Measurements from ENCODE around the gene CDH15.

CDH15 gene

GRCh38 chr16:89210165-89210903 lies 38.8 kb downstream of the CDH15 start:
- TF ChIP-seq RAD21 (IDR thresholded peaks at IDR 0.05; ENCODE audit: low read depth) (no peak), EGR1 (IDR thresholded peaks at IDR 0.05) (no peak), CREB1 (IDR thresholded peaks at IDR 0.05; ENCODE audit: low read depth) (no peak), EP300 (IDR thresholded peaks at IDR 0.05; ENCODE audit: borderline replicate concordance) (no peak), TAF1 (IDR thresholded peaks at IDR 0.05; ENCODE audit: low read depth) (no peak), YY1 (IDR thresholded peaks at IDR 0.05; ENCODE audit: low read depth) (no peak), NFIC (IDR thresholded peaks at IDR 0.05) (no peak), TCF12 (IDR thresholded peaks at IDR 0.05; ENCODE audit: low read depth) (no peak), CEBPB (IDR thresholded peaks at IDR 0.05) (no peak), TEAD4 (IDR thresholded peaks at IDR 0.05) (no peak)
- TF ChIP-seq, protein P1, sequence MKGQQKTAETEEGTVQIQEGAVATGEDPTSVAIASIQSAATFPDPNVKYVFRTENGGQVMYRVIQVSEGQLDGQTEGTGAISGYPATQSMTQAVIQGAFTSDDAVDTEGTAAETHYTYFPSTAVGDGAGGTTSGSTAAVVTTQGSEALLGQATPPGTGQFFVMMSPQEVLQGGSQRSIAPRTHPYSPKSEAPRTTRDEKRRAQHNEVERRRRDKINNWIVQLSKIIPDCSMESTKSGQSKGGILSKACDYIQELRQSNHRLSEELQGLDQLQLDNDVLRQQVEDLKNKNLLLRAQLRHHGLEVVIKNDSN (IDR thresholded peaks at IDR 0.05): no peak
- TF ChIP-seq, protein P2, sequence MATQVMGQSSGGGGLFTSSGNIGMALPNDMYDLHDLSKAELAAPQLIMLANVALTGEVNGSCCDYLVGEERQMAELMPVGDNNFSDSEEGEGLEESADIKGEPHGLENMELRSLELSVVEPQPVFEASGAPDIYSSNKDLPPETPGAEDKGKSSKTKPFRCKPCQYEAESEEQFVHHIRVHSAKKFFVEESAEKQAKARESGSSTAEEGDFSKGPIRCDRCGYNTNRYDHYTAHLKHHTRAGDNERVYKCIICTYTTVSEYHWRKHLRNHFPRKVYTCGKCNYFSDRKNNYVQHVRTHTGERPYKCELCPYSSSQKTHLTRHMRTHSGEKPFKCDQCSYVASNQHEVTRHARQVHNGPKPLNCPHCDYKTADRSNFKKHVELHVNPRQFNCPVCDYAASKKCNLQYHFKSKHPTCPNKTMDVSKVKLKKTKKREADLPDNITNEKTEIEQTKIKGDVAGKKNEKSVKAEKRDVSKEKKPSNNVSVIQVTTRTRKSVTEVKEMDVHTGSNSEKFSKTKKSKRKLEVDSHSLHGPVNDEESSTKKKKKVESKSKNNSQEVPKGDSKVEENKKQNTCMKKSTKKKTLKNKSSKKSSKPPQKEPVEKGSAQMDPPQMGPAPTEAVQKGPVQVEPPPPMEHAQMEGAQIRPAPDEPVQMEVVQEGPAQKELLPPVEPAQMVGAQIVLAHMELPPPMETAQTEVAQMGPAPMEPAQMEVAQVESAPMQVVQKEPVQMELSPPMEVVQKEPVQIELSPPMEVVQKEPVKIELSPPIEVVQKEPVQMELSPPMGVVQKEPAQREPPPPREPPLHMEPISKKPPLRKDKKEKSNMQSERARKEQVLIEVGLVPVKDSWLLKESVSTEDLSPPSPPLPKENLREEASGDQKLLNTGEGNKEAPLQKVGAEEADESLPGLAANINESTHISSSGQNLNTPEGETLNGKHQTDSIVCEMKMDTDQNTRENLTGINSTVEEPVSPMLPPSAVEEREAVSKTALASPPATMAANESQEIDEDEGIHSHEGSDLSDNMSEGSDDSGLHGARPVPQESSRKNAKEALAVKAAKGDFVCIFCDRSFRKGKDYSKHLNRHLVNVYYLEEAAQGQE (IDR thresholded peaks at IDR 0.05; ENCODE audit: low read depth): no peak

DNA sequence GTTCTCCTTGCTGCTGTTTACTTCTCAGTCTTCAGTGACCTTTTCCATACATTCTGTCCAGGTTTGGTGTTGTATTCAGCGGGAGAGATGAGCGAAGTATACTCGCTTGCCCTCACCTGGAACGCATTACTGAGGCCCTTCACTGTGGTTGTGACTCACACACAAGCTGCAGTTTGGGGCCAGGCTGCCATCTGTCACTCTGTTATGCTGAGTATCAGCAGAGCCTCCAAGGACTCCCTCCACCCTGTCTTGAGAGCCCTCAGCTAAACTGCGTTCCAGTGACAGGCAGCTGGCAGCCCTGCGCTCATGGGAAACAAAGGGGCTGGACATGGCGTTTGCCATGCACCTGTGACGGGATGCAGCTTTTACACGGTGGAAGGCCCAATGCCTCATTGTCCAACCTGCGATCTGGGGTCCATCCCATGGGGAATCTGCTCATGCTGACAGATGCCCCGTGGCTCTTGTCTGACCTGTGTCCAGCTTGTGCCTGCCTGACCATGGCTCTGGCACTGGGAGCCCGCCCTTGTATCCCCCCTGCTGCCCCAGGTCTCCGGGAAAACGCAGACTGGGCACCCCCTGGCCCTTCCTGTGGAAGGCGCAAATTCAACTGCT lies 39.5 kb downstream of the CDH15 start:
- TF ChIP-seq TCF12 (IDR thresholded peaks at IDR 0.05; ENCODE audit: low read depth) (no peak), ZBTB7A (IDR thresholded peaks at IDR 0.05; ENCODE audit: low read depth) (no peak), TAF1 (IDR thresholded peaks at IDR 0.05; ENCODE audit: low read depth) (no peak)

DNA sequence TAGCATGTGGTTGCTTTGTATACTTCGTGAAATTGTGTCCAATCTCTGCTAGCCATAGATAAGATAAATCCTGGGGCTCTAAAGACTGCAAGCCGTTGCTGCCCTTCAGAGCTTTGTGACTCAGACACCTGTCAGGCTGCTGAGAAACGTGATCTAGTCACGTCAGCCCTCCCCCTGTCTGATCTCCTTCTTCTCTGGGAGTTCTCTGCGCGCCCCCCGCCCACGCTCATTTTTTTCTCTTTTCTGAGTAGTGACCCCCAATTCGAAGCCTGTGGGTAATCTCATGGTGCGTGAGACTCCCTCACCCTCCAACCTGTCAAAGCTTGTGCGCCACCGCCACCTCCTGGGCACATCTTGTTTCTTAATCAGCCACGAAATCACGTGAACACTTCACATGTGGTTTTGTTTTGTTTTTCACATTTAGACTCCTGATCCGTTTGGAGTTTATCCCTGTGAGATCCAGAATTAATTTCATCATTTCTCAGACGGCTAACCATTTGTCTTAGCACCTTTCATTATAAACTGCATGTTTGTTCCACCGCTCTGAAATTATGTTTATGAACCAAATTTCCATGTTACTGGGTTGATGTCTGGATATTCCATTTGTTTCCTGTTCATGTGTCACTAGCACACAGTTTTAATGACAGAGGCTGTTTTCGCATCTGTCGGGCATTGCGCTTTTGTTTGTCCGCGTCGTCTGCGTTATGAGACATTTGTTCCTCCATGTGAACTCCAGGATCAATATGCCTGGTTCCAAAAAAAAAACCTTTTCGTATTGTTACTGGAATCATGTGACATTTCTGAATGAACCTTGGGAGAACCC lies 45.0 kb downstream of the CDH15 start:
- TF ChIP-seq CEBPB (IDR thresholded peaks at IDR 0.05): no peak
- TF ChIP-seq, protein P3, sequence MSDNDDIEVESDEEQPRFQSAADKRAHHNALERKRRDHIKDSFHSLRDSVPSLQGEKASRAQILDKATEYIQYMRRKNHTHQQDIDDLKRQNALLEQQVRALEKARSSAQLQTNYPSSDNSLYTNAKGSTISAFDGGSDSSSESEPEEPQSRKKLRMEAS (IDR thresholded peaks at IDR 0.05): peak; percentile 89
- no peak for TF ChIP-seq YY1 (IDR thresholded peaks at IDR 0.05; ENCODE audit: low read depth)
- TF ChIP-seq FOXM1 (IDR thresholded peaks at IDR 0.05; ENCODE audit: borderline replicate concordance, low read depth): no peak
- TF ChIP-seq, protein P1 (IDR thresholded peaks at IDR 0.05): peak; percentile 93
- no peak for TF ChIP-seq NFIC (IDR thresholded peaks at IDR 0.05)
- TF ChIP-seq EGR1 (IDR thresholded peaks at IDR 0.05): no peak
- peak; percentile 90 for TF ChIP-seq RAD21 (IDR thresholded peaks at IDR 0.05; ENCODE audit: low read depth)

DNA sequence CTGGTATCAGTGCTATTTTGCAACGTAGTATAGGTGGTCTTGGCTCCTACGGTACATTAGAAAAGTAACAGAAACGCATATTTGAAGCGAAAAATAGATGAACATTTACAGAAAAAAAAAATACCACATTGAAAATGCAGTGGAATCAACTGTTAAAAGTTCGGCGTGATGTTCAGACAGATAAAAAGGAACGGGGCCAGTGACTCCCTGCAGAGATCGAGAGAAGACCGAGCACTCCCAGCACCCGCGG lies 45.5 kb downstream of the CDH15 start:
- TF ChIP-seq NFIC (IDR thresholded peaks at IDR 0.05) (no peak), TAF1 (IDR thresholded peaks at IDR 0.05; ENCODE audit: low read depth) (no peak), TCF12 (IDR thresholded peaks at IDR 0.05; ENCODE audit: low read depth) (no peak), RAD21 (IDR thresholded peaks at IDR 0.05; ENCODE audit: low read depth) (no peak), YY1 (IDR thresholded peaks at IDR 0.05; ENCODE audit: low read depth) (no peak), CEBPB (IDR thresholded peaks at IDR 0.05) (no peak), EGR1 (IDR thresholded peaks at IDR 0.05) (no peak), TEAD4 (IDR thresholded peaks at IDR 0.05) (no peak)
- TF ChIP-seq, protein P2 (IDR thresholded peaks at IDR 0.05; ENCODE audit: low read depth): no peak
- TF ChIP-seq, protein P1 (IDR thresholded peaks at IDR 0.05): no peak

GRCh38 chr16:89217388-89218191 lies 46.0 kb downstream of the CDH15 start, which contains the start of gene ZNF778:
ZNF778 (plus strand) TSS chr16:89217703; CDS start chr16:89221128, 3,425 bp downstream.
- TF ChIP-seq EP300 (IDR thresholded peaks at IDR 0.05; ENCODE audit: borderline replicate concordance) (no peak), RAD21 (IDR thresholded peaks at IDR 0.05; ENCODE audit: low read depth) (no peak), ZBTB7A (IDR thresholded peaks at IDR 0.05; ENCODE audit: low read depth) (no peak), FOXM1 (IDR thresholded peaks at IDR 0.05; ENCODE audit: borderline replicate concordance, low read depth) (no peak), TEAD4 (IDR thresholded peaks at IDR 0.05) (no peak), TCF12 (IDR thresholded peaks at IDR 0.05; ENCODE audit: low read depth) (no peak; the same call in 1 of the 2 replicates), NFIC (IDR thresholded peaks at IDR 0.05) (no peak), CEBPB (IDR thresholded peaks at IDR 0.05) (no peak), CREB1 (IDR thresholded peaks at IDR 0.05; ENCODE audit: low read depth) (peak; percentile 77), TAF1 (IDR thresholded peaks at IDR 0.05; ENCODE audit: low read depth) (peak; percentile 80), YY1 (IDR thresholded peaks at IDR 0.05; ENCODE audit: low read depth) (peak; percentile 61), EGR1 (IDR thresholded peaks at IDR 0.05) (no peak)
- TF ChIP-seq, protein P3 (IDR thresholded peaks at IDR 0.05): peak; percentile 67; the same call in 1 of the 2 replicates
- TF ChIP-seq, protein P1 (IDR thresholded peaks at IDR 0.05): 0 out of 2 replicates have a peak, but pooled peaks have one; percentile 18
- TF ChIP-seq, protein P2 (IDR thresholded peaks at IDR 0.05; ENCODE audit: low read depth): no peak
